B cell (primary cell): Measurements from ENCODE around the gene CDH1. TPM values are rescaled to one million over a fixed set of nuclear protein-coding genes. Genes with fewer than 3 reads are reported as not detected.

Experiments used
- ATAC-seq: fragments of 200-7000 bp; cut with Tn5 transposase; one replicate; pipeline ENCODE4 v1.10.0; 2021; ENCODE audit warnings: low read depth, mild to moderate bottlenecking, moderate number of reproducible peaks, moderate library complexity
- CTCF ChIA-PET: fragments of 350-600 bp; sonication (Branson Sonifier 250); formaldehyde crosslinking; loops from one replicate; lab custom pipeline; 2021; ENCODE audit warnings: antibody characterized with exemption, inconsistent platforms; lab: Charles Lee
- POLR2A ChIA-PET: fragments of 350-600 bp; sonication (Branson Sonifier 250); formaldehyde crosslinking; loops from one replicate; lab custom pipeline; 2021; ENCODE audit warnings: antibody characterized with exemption; lab: Charles Lee
- DNase-seq: peaks from one replicate; pipeline ENCODE4 v3.0.0; 2013
- H2AFZ ChIP-seq: 2 replicates; pipeline ENCODE4 v1.6.1; 2012; ENCODE audit warnings: mild to moderate bottlenecking, low read depth, low read length; ENCODE audit not compliant: insufficient read depth, poor library complexity, severe bottlenecking
- H3K27ac ChIP-seq, 2 donors: 1 replicate in 1 of 2; 2 replicates in 1 of 2; pipeline ENCODE4 v1.5.1; 2012 to 2013; ENCODE audit warnings: low read length in 2 of 2, mild to moderate bottlenecking in 2 of 2, moderate library complexity in 1 of 2
- H3K27me3 ChIP-seq, 4 experiments: fragments of 200-600 bp in 1 of 4; sonication (generic) in 1 of 4; replicated peaks in 1 of 4; 1 replicate in 2 of 4; 2 replicates in 2 of 4; pipeline versions ENCODE4 v1.6.1 to v1.7.0; 2013 to 2016; ENCODE audit warnings: low read length in 3 of 4, mild to moderate bottlenecking in 2 of 4, mixed read lengths in 1 of 4, moderate library complexity in 1 of 4; ENCODE audit not compliant: insufficient read depth in 4 of 4, control insufficient read depth in 3 of 4; ENCODE audit errors: control extremely low read depth in 1 of 4
- H3K36me3 ChIP-seq, 2 experiments: replicated peaks in 1 of 2; 1 replicate in 1 of 2; 2 replicates in 1 of 2; pipeline versions ENCODE4 v1.6.1 to v1.7.1; 2013; ENCODE audit warnings: low read length in 1 of 2; ENCODE audit not compliant: insufficient read depth in 2 of 2, control insufficient read depth in 1 of 2; ENCODE audit errors: control extremely low read depth in 1 of 2, extremely low read depth in 1 of 2
- H3K4me1 ChIP-seq, 2 donors: fragments of 200-600 bp in 1 of 2; sonication (generic) in 1 of 2; 1 replicate in 1 of 2; 2 replicates in 1 of 2; pipeline versions ENCODE4 v1.5.1 to v1.6.1; 2013 to 2017; ENCODE audit warnings: low read length in 2 of 2; ENCODE audit not compliant: control insufficient read depth in 2 of 2, insufficient read depth in 2 of 2
- H3K4me2 ChIP-seq: replicated peaks from 2 replicates; pipeline ENCODE3; 2012; ENCODE audit warnings: mild to moderate bottlenecking, low read depth, low read length; ENCODE audit not compliant: poor library complexity, severe bottlenecking
- H3K4me3 ChIP-seq, 5 experiments: fragments of 200-600 bp in 1 of 5; sonication (generic) in 1 of 5; 1 replicate in 3 of 5; 2 replicates in 2 of 5; pipeline versions ENCODE4 v1.5.1 to v1.7.0; 2011 to 2016; ENCODE audit warnings: low read length in 4 of 5, mild to moderate bottlenecking in 4 of 5, low read depth in 2 of 5, control low read depth in 1 of 5, moderate library complexity in 1 of 5; ENCODE audit not compliant: insufficient read depth in 1 of 5; ENCODE audit errors: control extremely low read depth in 1 of 5, extremely low read depth in 1 of 5
- H3K79me2 ChIP-seq: fragments of 200-600 bp; sonication (generic); one replicate; pipeline ENCODE4 v1.6.0; 2016; ENCODE audit warnings: low read length; ENCODE audit not compliant: control insufficient read depth, insufficient read depth
- H3K9ac ChIP-seq: fragments of 200-600 bp; sonication (generic); 2 replicates; pipeline ENCODE4 v1.6.1; 2017; ENCODE audit warnings: mild to moderate bottlenecking, low read length, moderate library complexity
- H3K9me3 ChIP-seq, 3 donors: one replicate each; pipeline versions ENCODE4 v1.6.1 to v1.7.1; 2013; ENCODE audit warnings: low read length in 2 of 3; ENCODE audit not compliant: control insufficient read depth in 2 of 3, insufficient read depth in 1 of 3; ENCODE audit errors: control extremely low read depth in 1 of 3
- H4K20me1 ChIP-seq: 2 replicates; pipeline ENCODE4 v1.6.0; 2012; ENCODE audit warnings: mild to moderate bottlenecking, low read length; ENCODE audit not compliant: insufficient read depth, control insufficient read depth, poor library complexity, severe bottlenecking
- H3K27ac Mint-ChIP-seq: one replicate; pipeline ENCODE4 v1.8.0; 2021; ENCODE audit warnings: mixed read lengths
- H3K27me3 Mint-ChIP-seq: one replicate; pipeline ENCODE4 v1.8.0; 2021; ENCODE audit warnings: mixed read lengths
- H3K4me1 Mint-ChIP-seq: one replicate; pipeline ENCODE4 v1.8.0; 2021; ENCODE audit warnings: mixed read lengths
- H3K4me3 Mint-ChIP-seq: one replicate; pipeline ENCODE4 v1.8.0; 2021; ENCODE audit warnings: mixed read lengths
- H3K9me3 Mint-ChIP-seq: one replicate; pipeline ENCODE4 v1.8.0; 2022; ENCODE audit warnings: mixed read lengths; ENCODE audit not compliant: insufficient read depth
- EZH2 ChIP-seq: IDR thresholded peaks from 2 replicates; pipeline ENCODE4 v1.6.1; 2012; ENCODE audit warnings: borderline replicate concordance, low read depth, mild to moderate bottlenecking, moderate library complexity, low read length; ENCODE audit not compliant: insufficient read depth, poor library complexity, severe bottlenecking
- WGBS: methylation state at CpG from one replicate; pipeline ENCODE4 v1.1.5; 2013; ENCODE audit warnings: missing lambda C conversion rate; ENCODE audit not compliant: insufficient coverage; 5-methylcytosine and 5-hydroxymethylcytosine counted together
- intact Hi-C: fragments of 100-400 bp; cut with micrococcal nuclease; formaldehyde crosslinking; loops from one replicate; pipeline ENCODE4 v1.10.0; 2022
- polyA plus RNA-seq: library from polyadenylated mRNA; depleted of rRNA; stranded (reverse); fragments of >200 nt; gene quantifications from 2 replicates; pipeline ENCODE4 v1.2.3, GENCODE V29; 2012
- total RNA-seq, 2 donors: library from RNA; stranded (reverse); fragments of 120-200 nt in 1 of 2; gene quantifications; 1 replicate in 1 of 2; 2 replicates in 1 of 2; pipeline versions ENCODE4 v1.2.3 to v1.2.4, GENCODE V29; 2013 to 2022
- TF ChIP-seq, protein P1 (sequence below): fragments of 200-600 bp; IDR thresholded peaks from one replicate; pipeline ENCODE4 v1.8.0; 2022; ENCODE audit warnings: antibody characterized with exemption, mild to moderate bottlenecking

Gene CDH1
- total and polyA plus RNA-seq, 2 donors (not counting 1 experiment from before 2014, with no cell fraction given): 2.0 TPM; not detected in 1

DNA sequence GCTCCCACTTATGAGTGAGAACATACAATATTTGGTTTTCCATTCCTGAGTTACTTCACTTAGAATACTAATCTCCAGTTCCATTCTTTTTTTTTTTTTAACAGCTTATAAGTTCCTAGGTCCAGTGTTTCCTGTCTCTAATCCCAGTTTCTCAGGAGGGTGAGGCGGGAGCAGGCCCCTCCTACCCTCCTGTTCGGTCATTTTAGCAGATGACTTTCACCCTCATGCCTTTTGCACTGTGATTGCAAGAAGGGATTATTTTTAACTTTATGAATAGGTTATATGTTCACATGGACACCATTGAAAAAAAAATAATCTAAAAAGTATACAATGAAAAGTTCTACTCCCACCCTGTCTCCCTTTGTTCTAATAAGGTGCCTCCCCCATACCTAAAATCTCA lies 47.6 kb downstream of the CDH1 start:
- ATAC-seq (no peak), DNase-seq (no peak)
- H3K4me3 Mint-ChIP-seq: no peak overlapping the region
- Histone ChIP-seq H3K36me3 (no peaks in the 10 kb centered on the region), H4K20me1 (no peaks in the 10 kb centered on the region), H3K4me3 (no peak overlapping the region), H3K27me3 (peaks cover 0 to 5% (median 0%) of the 10 kb centered on the region in 4 experiments), H3K27ac (no peak overlapping the region), H2AFZ (no peak overlapping the region), H3K4me1 (peaks cover 0 to 14% of the 10 kb centered on the region in 2 donors), H3K4me2 (no peak overlapping the region), H3K9ac (no peak overlapping the region), H3K79me2 (no peaks in the 10 kb centered on the region), H3K9me3 (peaks cover 0 to 2% (median 0%) of the 10 kb centered on the region in 3 donors)
- intact Hi-C loops: no loop called here
- peaks cover 3% of the 10 kb centered on the region for H3K4me1 Mint-ChIP-seq
- no CpG with 5 or more reads among the region's 2 CpGs for WGBS
- no peak overlapping the region for H3K27ac Mint-ChIP-seq
- CTCF ChIA-PET: no interaction called here
- TF ChIP-seq, protein P1, sequence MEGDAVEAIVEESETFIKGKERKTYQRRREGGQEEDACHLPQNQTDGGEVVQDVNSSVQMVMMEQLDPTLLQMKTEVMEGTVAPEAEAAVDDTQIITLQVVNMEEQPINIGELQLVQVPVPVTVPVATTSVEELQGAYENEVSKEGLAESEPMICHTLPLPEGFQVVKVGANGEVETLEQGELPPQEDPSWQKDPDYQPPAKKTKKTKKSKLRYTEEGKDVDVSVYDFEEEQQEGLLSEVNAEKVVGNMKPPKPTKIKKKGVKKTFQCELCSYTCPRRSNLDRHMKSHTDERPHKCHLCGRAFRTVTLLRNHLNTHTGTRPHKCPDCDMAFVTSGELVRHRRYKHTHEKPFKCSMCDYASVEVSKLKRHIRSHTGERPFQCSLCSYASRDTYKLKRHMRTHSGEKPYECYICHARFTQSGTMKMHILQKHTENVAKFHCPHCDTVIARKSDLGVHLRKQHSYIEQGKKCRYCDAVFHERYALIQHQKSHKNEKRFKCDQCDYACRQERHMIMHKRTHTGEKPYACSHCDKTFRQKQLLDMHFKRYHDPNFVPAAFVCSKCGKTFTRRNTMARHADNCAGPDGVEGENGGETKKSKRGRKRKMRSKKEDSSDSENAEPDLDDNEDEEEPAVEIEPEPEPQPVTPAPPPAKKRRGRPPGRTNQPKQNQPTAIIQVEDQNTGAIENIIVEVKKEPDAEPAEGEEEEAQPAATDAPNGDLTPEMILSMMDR: no peak
- TF ChIP-seq EZH2: no peak
- H3K27me3 Mint-ChIP-seq: no peaks in the 10 kb centered on the region
- H3K9me3 Mint-ChIP-seq: no peaks in the 10 kb centered on the region
- POLR2A ChIA-PET: interaction anchor here (0.6 kb wide), 1 partner anchor 55 kb away, joined by 3 read pairs; no protein-coding TSS in a partner anchor

DNA sequence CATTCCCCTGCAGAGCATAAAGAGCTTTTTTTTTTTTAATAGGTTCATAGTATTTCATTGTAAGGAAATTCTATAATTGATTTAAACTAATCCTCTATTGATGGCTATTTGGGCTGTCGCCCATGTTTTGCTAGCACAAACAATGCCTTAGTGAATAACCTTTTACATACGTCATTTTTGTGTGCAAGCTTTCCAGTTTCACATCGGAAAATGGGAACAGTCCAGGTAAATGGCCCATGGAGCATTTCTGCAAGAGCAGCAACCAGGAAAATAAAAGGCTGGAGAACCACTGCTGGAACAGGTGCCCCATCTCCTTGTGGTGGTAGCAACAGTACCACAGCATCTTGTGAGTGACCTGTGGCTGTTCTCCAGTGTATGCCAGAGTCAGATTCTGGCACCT lies 48.6 kb downstream of the CDH1 start:
- Histone ChIP-seq H3K4me3 (no peak overlapping the region), H3K79me2 (no peaks in the 10 kb centered on the region), H2AFZ (no peak overlapping the region), H3K9ac (no peak overlapping the region), H3K4me2 (no peak overlapping the region), H3K9me3 (peaks cover 0 to 2% (median 0%) of the 10 kb centered on the region in 3 donors), H3K27me3 (peaks cover 0 to 5% (median 0%) of the 10 kb centered on the region in 4 experiments), H3K36me3 (no peaks in the 10 kb centered on the region), H4K20me1 (no peaks in the 10 kb centered on the region), H3K4me1 (peaks cover 0 to 14% of the 10 kb centered on the region in 2 donors), H3K27ac (no peak overlapping the region)
- Mint-ChIP-seq H3K4me3 (no peak overlapping the region), H3K27ac (no peak overlapping the region), H3K9me3 (no peaks in the 10 kb centered on the region), H3K27me3 (no peaks in the 10 kb centered on the region), H3K4me1 (peaks cover 3% of the 10 kb centered on the region)
- ATAC-seq (no peak), DNase-seq (no peak)
- ChIA-PET CTCF (no interaction called here), POLR2A (no interaction called here)
- intact Hi-C loops: no loop called here
- no peak for TF ChIP-seq EZH2
- TF ChIP-seq, protein P1: no peak
- WGBS: 100% methylated on average over 3 of the region's 3 CpGs
